GM19025 (cell line): ENCODE results near the gene MYZAP.

Experiments used
- ATAC-seq: cut with Tn5 transposase; IDR thresholded peaks from one replicate; pipeline ENCODE4 v1.9.1; 2021; ENCODE audit warnings: mild to moderate bottlenecking, low read depth, moderate library complexity; ENCODE audit not compliant: unreplicated experiment

Gene MYZAP

GRCh38 chr15:57655809-57656208 is 64.1 kb downstream of the MYZAP start:
- ATAC-seq, result no peak

- ATAC-seq, result no peak
Observed at GRCh38 chr15:57656434-57656833, 64.7 kb downstream of the MYZAP start.

- no peak for ATAC-seq
Observed at GRCh38 chr15:57657619-57658018, 65.9 kb downstream of the MYZAP start.

DNA sequence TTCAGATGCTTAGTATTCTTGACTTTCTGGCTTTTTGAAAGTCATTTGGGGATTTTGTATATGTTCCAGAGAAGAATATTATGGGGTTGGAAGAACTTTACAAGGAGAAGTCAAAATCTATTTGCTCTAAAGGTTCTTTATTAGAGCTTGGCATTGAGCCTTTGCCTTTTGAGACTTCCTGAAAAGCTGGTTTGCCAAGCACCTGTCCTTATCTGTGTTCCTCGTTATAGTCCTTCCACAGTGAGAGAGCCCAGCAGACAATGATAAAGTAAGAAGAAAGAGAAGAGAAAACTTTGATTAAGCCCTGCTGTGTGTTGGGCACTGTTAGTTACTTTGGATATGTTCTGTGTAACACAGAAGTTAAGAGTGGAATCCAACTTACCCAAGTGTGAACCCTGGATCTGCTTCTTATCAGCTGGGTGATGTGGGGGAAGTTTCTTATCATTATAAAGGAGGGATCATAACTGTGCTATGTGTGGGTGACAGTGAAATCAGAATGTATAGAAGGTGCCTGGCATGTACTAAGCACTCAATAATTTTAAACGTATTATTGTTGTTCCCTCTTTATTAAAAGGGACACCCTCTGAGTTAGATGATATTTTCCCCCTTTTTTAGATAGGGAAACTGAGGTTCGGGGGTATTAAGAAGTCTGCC is 70.5 kb downstream of the MYZAP start:
- ATAC-seq, result no peak

GRCh38 chr15:57662802-57663201 is 71.1 kb downstream of the MYZAP start:
- no peak for ATAC-seq

DNA sequence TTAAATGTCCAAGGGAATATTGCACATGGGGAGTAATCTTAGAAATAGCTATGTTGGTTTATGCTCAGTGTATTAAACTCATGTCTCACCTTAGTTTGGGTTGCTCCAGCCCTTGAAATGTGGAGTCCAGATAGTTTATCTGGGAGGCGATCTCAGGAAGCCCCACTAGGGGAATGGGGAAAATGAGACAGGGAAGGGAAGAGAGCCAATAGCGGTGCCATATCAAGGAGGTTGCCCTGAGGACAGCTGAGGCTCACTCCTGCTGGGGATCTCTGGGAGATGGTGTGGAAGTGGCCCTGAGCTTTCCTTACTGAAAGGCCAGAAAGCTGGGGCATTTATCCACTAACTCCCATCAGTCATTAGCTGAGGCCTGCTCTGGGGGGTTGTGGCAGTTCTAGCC is 71.6 kb downstream of the MYZAP start:
- no peak for ATAC-seq

DNA sequence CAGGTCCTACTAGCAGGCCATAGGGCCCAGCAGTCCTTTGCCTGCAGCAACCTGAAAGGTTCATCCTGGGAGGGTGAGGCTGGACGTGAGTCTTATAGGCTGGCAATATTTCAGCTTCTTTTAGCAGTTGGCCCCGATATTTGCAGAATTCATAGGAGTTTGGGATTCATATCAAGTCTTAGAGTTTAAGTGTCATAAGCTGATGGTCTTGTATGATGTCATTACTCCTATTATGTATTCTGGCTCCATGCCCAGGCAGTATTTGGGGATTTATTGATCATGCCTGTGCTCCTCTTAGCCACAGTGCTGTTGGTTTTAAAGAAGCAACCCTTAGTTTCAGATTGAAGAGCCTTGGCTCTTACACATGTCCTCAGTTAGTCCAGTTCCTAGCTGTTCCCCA is 73.5 kb downstream of the MYZAP start:
- no peak for ATAC-seq

DNA sequence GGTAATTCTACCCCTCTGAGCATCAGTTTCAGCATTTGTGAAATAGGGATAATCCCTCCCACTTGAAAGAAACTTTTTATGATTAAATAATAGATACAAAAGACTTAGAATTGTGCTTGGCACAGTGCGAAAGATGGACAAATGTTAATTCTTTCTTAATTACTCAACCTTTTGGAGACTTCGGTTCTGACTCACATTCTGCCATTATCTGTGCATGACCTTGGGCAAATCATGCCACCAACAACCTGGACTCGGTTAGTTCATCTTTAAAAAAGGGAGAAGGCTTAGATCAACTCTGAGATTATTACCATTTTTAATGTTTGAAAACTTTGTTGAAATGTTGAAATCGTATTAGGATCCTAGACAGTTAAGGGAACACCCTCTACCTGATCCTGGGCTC is 74.2 kb downstream of the MYZAP start:
- no peak for ATAC-seq

DNA sequence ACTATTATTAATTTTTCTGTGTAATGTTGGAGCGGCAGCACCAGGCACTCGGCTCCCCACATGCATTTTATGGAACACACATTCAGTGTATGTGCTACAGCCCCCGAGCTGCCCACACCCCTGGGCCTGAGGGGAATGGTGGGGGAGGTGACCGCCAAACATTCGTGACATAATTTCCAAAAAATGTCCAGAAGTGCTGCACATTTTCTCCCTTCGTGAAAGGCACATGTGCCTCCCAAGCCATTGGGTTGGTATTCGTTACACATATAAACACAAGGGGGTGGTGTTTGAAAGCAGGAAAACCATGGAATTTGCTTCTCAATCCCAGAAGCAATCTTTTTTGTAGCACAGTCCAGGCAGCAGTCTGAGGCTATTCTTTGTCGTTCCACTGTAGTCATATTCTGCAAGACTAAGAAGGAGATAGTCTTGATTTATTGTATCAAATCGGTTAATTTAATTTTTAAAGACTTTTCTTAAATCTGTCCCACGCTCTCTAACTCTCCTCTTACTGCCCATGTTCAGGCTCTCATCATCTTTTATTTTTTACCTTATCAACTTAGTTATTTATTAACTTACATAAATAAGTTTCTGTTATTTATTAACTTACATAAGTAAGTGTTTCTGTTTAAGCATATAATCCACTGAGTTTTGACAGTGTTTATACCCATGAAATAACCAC is 75.6 kb downstream of the MYZAP start:
- no peak for ATAC-seq

DNA sequence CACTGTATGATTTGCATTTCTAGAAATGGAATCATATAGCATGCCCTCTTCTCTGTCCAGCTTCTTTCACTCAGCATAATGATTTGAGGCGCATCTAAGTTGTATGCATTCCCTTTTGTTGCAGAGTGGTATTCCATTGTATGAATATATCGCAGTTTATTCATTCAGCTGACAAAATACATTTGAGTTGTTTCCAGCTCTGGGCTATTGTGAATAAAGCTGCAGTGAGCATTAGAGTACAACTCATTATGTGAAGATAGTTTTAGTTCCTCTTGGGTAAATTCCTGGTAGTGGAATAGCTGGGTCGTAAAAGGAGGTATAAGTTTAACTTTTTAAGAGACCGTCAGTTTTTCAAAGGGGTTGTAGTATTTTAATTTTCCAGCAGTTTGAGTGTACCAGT is 76.3 kb downstream of the MYZAP start:
- no peak for ATAC-seq

DNA sequence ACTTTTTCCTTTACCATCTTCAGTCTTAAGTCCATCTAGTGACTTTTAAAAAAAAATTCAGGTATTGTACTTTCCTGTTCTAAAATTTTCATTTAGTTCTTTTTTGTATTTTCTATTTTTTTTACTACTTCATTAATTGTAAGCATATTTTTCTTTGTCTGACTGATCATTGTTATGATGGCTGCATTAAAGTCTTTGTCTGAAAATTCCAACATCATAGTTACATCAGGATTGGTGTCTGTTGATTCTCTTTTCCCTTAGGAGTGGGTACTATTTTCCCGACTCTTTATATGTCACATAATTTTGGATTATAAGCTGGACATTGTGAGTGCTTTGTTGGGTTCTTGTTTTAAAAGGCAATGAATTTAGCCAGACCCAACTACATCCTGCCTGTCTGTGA is 79.9 kb downstream of the MYZAP start:
- ATAC-seq, result no peak

DNA sequence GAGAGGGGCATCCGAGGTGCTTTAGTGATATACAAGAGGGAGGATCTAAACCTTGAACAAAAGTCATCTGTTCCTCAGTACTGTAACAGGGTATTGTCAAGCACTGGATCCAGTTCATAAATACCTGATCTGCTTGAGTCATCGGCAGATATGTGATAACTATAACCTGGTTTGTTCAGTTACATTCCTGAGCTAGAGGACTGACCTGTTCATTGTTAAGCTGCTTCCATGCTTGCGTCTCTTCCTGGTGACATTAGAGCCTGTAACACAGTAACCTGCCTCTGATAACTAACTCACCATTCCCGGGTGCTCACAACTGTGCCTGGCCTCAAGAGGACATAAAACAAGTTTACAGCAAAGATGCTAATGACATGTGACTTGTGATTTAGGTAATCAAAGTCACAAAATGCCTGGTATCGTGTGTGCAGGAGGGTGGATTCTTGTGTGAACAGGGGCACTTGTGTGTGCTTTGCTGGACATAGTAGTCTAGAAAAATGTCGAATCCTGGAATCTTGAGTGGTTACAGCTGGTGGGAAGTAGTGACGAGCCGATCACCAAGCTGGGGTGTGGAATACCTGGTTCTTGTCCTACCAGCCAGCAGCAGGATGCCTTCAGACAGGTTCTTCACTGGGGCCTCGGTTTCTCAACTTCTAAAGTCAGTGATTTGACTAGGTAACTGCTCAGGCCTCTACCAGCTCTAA is 83.9 kb downstream of the MYZAP start:
- ATAC-seq, result no peak

DNA sequence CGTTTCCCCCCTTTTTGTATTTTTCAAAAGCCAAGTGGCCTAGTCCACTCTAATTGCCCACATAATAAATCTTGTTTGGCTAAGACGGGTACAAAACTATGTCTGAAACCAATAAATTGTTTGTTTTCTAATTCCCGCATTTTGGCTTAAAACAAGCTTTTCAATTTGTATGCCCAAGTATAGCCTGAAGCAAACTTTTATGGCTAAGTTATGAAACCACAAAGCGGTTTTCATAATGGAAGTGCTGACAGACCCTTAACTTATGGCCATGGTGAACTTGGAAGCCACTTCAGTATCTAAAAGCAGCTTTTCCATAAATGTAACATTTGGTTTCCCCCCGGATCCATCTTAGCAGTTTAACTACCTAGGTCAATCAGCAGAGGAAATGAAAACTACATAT is 84.9 kb downstream of the MYZAP start:
- ATAC-seq, result no peak

- ATAC-seq, result no peak
Observed at GRCh38 chr15:57677204-57677603, 85.5 kb downstream of the MYZAP start.

GRCh38 chr15:57680021-57680420 is 88.3 kb downstream of the MYZAP start:
- ATAC-seq, result no peak

GRCh38 chr15:57681011-57681410 is 89.3 kb downstream of the MYZAP start:
- ATAC-seq, result no peak

- ATAC-seq, result no peak
Observed at GRCh38 chr15:57683481-57683880, 91.8 kb downstream of the MYZAP start.

DNA sequence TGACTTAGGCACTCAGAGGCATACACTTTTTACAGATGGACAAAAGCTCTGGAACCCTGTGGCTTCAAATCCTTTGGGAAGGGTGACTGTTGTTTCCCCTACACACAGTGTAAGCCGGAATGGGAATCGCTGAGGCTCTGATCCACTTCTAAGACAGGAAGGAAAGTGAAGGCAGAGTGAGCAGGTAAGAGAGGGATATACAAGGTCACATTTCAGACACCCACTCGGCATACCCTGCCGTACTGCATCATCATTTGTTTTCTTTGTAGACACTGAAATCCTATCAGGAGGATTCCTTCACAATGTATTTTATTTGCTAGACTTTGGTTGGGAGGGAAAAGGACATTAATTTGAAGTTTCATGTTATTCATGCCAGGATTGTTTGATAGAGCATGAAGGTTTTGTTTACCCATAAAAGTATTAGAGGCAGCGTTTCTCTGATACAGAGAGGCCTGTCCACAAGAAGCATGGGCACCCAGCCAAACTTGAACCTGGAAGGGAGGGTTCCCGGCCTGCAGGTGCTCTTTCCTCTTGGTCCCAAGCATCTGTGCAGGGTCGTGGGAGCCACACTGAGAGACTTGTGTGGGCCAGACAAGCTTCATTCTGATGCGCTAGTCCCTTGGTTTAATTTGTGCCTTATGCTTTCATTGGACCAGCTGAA is 92.9 kb downstream of the MYZAP start:
- no peak for ATAC-seq

DNA sequence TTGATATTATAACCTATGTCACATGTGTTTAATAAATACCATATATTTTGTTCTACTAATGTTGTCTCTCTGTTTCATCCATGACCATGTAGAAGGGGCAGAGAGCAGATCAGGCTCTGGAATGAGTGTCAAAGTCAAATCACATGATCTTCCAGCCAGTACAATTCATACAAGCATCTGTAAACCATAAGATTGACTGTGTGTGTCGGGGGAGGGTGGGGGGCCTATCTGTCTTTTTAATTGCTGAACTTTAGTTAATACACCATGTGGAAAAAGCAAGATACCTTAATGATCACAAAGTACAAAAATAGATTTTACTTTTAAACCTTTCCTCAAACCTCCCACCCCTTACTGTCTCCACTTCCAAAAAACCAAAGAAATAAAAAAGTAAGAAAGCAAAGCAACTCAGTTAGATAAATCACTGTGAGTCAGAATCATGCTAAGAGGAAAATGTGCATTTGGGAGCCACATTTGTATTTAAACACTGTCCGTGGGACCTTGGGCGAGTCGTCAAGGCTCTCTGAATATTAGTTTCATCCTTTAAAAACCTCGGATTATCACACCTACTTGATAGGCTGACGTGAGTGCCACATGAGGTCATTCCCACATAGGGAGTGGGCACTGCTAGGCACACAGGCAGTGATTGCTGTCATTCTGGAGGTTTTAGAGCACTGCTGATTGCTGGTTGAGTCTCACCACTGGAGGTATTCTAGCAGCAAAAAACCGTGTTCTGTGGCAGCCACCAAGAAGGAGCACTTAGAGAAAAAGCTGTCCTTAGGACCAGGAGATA is 93.8 kb downstream of the MYZAP start:
- ATAC-seq, result no peak

DNA sequence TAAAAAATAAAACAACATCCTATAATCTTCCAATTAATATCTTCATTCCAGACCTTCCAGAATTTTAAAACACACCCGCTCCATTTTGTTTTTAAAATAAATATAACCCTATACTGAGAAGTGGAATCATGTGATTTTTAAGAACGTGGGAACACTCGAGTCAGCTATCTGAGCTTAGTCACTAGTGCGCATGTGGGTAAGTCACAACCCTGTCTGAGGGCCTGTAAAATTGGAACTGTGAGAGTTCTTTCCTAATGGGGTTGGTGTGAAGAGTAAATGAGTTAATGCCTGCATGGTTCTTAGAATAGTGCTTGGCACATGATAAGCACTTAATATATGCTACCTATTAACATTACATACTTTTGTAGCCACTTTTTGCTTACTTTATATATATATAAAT is 95.0 kb downstream of the MYZAP start:
- no peak for ATAC-seq
